Ovary (tissue), 9 donors: Measurements from ENCODE around the gene IMMP2L. TPM values are rescaled to one million over a fixed set of nuclear protein-coding genes. Genes with fewer than 3 reads are reported as not detected.

Source experiments
- DNase-seq, 5 donors: peaks; one replicate each; pipeline ENCODE4 v3.0.0-alpha.2; 2019 to 2020
- H3K27ac ChIP-seq, 2 donors: fragments of 200-600 bp; one replicate each; pipeline versions ENCODE4 v1.5.1 to v1.8.0; 2019 to 2022
- H3K27me3 ChIP-seq: fragments of 200-600 bp; one replicate; pipeline ENCODE4 v1.8.0; 2022
- H3K36me3 ChIP-seq: fragments of 200-600 bp; sonication (generic); one replicate; pipeline ENCODE4 v1.5.1; 2019
- H3K4me1 ChIP-seq: one replicate; pipeline ENCODE4 v1.8.1; 2013; ENCODE audit warnings: mild to moderate bottlenecking, moderate library complexity; ENCODE audit not compliant: insufficient read depth
- H3K4me3 ChIP-seq: fragments of 200-600 bp; sonication (generic); one replicate; pipeline ENCODE4 v1.5.1; 2017
- H3K9me3 ChIP-seq, 2 donors: fragments of 200-600 bp in 1 of 2; sonication (generic) in 1 of 2; one replicate each; pipeline versions ENCODE4 v1.5.1 to v1.8.1; 2013 to 2019; ENCODE audit warnings: mild to moderate bottlenecking in 1 of 2, moderate library complexity in 1 of 2
- EP300 ChIP-seq: sonication (generic); formaldehyde crosslinking; IDR thresholded peaks from one replicate; pipeline ENCODE4 v1.6.1; 2017; ENCODE audit warnings: antibody characterized with exemption
- POLR2A ChIP-seq: fragments of 450-650 bp; IDR thresholded peaks from one replicate; pipeline ENCODE4 v1.6.1; 2017; ENCODE audit warnings: antibody characterized with exemption, mild to moderate bottlenecking, moderate library complexity
- WGBS, 3 donors: extraction: QIAGEN DNeasy Blood & Tissue Kit in 1 of 3; methylation state at CpG; one replicate each; pipeline versions ENCODE4 v1.1.5 to v1.1.7; 2013 to 2017; 5-methylcytosine and 5-hydroxymethylcytosine counted together
- intact Hi-C, 4 donors: fragments of 100-400 bp; cut with DNase I; formaldehyde crosslinking; loops; one replicate each; pipeline versions ENCODE4 v1.11.0 to v1.15.1; 2022 to 2023
- polyA plus RNA-seq, 2 donors: library from polyadenylated mRNA; stranded (reverse); fragments of 200-250 nt in 1 of 2; fragments of 350-450 nt in 1 of 2; fragmentation: Illumina TruSeq in 1 of 2; extraction: RNeasy Lipid Tissue Mini Kit (QIAGEN cat#74804) in 1 of 2; gene quantifications; one replicate each; pipeline ENCODE4 v1.2.3, GENCODE V29; 2013 to 2014
- total RNA-seq, 7 donors: library from RNA; depleted of rRNA in 2 of 7; stranded (reverse); fragments of >200 nt in 2 of 7; fragmentation: NEBNext Ultra II Directional in 3 of 7; extraction: Animal tissue kit (Norgen Biotek cat#: 25700) in 3 of 7; gene quantifications; one replicate each; pipeline versions ENCODE4 v1.1.0 to v1.2.4, GENCODE V29; 2016 to 2023
- TF ChIP-seq, protein P1 (sequence below), 3 donors: fragments of 450-650 bp in 2 of 3; fragments of 200-600 bp in 1 of 3; IDR thresholded peaks; one replicate each; pipeline versions ENCODE4 v1.5.1 to v1.8.0; 2016 to 2022; ENCODE audit warnings: antibody characterized with exemption in 3 of 3, mild to moderate bottlenecking in 1 of 3
- donor health status: DM: no; HTN: no; CAD: no; lungs with moderate emphysema.
- donor health status: DM: no; HTN: no; CAD: no.
- donor health status: Bipolar disorder and iron deficiency.
- donor health status: DM: yes; HTN: yes; CAD: no.
- donor health status: DM: no; HTN: no; CAD: no.
- donor health status: DM: yes; HTN: yes; CAD: no.

IMMP2L gene
- total and polyA plus RNA-seq, 9 donors, result 19.5 to 36.9 (median 29.9) TPM

DNA sequence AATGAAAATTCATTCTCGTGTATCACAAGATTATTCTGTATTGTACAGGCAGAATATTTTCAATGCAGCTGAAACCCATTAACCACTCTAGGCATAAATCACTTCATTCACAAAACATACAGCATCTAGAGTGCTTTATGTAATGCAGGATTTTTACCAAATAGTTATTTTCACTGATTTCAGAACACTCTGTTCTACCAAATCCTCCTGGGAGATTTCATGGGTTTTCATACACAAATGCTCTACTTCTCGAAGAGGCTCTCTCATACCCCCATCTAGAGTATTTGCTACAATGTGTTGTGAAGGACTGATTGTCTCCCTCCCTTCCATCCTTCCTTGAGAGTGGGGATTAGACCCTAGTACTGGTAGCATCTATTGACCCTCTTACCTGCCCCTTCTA, 680.6 kb downstream of the IMMP2L start:
- Histone ChIP-seq H3K9me3 (no peaks in the 10 kb centered on the region), H3K4me3 (no peak overlapping the region), H3K27me3 (no peaks in the 10 kb centered on the region), H3K36me3 (no peaks in the 10 kb centered on the region), H3K4me1 (no peaks in the 10 kb centered on the region), H3K27ac (no peak overlapping the region)
- WGBS, 3 donors, result 32 to 87% (median 64%) methylated on average over 2 of the region's 2 CpGs
- intact Hi-C loops, result no loop called here
- TF ChIP-seq, protein P1, sequence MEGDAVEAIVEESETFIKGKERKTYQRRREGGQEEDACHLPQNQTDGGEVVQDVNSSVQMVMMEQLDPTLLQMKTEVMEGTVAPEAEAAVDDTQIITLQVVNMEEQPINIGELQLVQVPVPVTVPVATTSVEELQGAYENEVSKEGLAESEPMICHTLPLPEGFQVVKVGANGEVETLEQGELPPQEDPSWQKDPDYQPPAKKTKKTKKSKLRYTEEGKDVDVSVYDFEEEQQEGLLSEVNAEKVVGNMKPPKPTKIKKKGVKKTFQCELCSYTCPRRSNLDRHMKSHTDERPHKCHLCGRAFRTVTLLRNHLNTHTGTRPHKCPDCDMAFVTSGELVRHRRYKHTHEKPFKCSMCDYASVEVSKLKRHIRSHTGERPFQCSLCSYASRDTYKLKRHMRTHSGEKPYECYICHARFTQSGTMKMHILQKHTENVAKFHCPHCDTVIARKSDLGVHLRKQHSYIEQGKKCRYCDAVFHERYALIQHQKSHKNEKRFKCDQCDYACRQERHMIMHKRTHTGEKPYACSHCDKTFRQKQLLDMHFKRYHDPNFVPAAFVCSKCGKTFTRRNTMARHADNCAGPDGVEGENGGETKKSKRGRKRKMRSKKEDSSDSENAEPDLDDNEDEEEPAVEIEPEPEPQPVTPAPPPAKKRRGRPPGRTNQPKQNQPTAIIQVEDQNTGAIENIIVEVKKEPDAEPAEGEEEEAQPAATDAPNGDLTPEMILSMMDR (IDR thresholded peaks at IDR 0.05), result no peak
- DNase-seq, result no peak

DNA sequence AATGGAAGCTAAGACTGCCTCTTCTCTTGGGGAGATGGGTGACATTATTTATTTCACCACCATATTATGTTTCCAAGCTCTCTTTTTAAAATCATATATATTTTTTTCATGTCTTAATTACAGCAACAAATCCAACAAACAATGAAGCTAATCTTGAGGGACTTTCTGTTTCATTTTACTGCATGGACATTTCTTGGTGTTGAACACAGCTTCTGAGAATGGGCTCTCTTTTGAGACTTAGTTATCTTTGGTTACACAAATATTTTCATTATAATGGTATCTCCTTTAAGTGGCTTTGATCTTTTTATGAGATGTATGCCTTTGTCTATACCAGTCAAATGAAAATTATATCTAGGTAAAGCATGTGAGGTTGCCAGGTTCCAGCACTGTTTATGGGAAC, 681.3 kb downstream of the IMMP2L start:
- Histone ChIP-seq H3K4me1 (no peaks in the 10 kb centered on the region), H3K4me3 (no peak overlapping the region), H3K9me3 (no peaks in the 10 kb centered on the region), H3K27me3 (no peaks in the 10 kb centered on the region), H3K27ac (no peak overlapping the region), H3K36me3 (no peaks in the 10 kb centered on the region)
- intact Hi-C loops, result no loop called here
- no peak for DNase-seq
- TF ChIP-seq, protein P1 (IDR thresholded peaks at IDR 0.05), result no peak
- TF ChIP-seq EP300, result no peak
- no peak for TF ChIP-seq POLR2A

DNA sequence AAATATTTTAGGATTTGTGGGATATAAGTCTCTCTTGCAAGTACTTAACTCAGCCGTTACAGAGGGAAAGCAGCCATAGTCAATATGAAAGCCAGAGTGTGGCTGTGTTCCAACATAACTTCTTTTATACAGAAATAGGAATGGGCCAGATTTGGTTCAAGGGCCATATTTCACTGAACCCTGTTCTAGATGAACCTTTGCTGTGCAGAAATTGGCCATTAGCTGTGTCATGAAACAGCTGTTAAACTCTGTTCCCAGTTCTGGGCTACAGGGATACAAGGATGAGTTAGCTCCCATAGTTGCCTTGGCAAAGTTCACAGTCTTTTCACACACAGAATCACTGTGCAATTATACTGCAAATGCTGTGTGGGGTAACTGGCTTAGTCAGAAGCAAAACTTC, 685.3 kb downstream of the IMMP2L start:
- Histone ChIP-seq H3K4me3 (no peak overlapping the region), H3K4me1 (no peaks in the 10 kb centered on the region), H3K9me3 (no peaks in the 10 kb centered on the region), H3K27me3 (no peaks in the 10 kb centered on the region), H3K36me3 (no peaks in the 10 kb centered on the region), H3K27ac (no peak overlapping the region)
- intact Hi-C loops, result no loop called here
- TF ChIP-seq POLR2A, result no peak
- TF ChIP-seq, protein P1 (IDR thresholded peaks at IDR 0.05), result no peak
- TF ChIP-seq EP300, result no peak
- DNase-seq, result no peak
- WGBS, 3 donors, result 49 to 72% (median 69%) methylated on average over 1 of the region's 1 CpG

DNA sequence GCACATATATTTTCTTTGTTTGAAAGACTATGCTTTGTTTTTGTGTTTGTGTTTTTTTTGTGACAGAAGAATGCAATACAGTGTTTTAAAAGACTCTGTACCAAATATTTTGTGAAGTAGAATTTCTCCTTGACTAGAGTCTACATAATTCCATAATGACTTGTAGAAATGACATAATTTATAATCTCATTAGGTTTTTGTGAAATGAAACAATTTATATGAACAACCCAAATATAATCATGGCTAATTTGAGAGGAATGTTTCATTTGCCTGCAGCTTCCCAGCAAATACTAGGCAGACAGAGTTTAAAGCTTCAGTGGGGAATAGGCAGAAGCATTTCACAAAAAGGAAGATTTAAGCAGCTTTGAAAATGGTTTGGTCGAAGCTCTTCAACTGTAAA, 686.9 kb downstream of the IMMP2L start:
- TF ChIP-seq, protein P1 (IDR thresholded peaks at IDR 0.05), result no peak
- TF ChIP-seq EP300 (no peak), POLR2A (no peak)
- H3K27me3 ChIP-seq, result no peaks in the 10 kb centered on the region
- no peak overlapping the region for H3K27ac ChIP-seq
- no peaks in the 10 kb centered on the region for H3K9me3 ChIP-seq
- H3K4me3 ChIP-seq, result no peak overlapping the region
- H3K36me3 ChIP-seq, result no peaks in the 10 kb centered on the region
- no peaks in the 10 kb centered on the region for H3K4me1 ChIP-seq
- intact Hi-C loops, result no loop called here
- no peak for DNase-seq
- WGBS, 3 donors, result 49 to 60% (median 53%) methylated on average over 1 of the region's 1 CpG

DNA sequence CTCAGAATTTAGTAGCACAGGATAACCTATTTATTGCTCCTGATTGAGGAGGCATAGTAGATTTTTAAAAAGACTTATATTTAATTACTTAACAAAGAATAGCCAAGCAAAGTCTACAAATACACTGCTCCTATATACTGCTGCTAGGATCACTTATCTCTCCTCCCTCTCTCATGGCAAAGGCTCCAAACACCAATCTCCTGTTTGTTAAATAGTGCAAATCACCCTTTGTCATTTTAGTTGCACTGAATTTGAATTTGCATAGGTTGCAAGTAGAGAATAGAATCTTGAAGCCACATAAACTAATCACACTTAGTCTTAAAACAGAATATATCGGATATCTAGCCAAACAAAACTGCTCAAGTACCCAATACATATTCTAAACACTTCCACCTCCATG, 690.4 kb downstream of the IMMP2L start:
- Histone ChIP-seq H3K4me3 (no peak overlapping the region), H3K27ac (no peak overlapping the region), H3K4me1 (no peaks in the 10 kb centered on the region), H3K9me3 (peaks cover 0 to 3% of the 10 kb centered on the region in 2 donors), H3K27me3 (no peaks in the 10 kb centered on the region), H3K36me3 (no peaks in the 10 kb centered on the region)
- no peak for DNase-seq
- 93 to 98% (median 97%) methylated on average over 1 of the region's 1 CpG for WGBS, 3 donors
- TF ChIP-seq, protein P1 (IDR thresholded peaks at IDR 0.05), result no peak
- TF ChIP-seq EP300 (no peak), POLR2A (no peak)
- intact Hi-C loops, result no loop called here
